ENCODE measurements around the gene PDIA2.
"Not testable (repeated sequence)": the region's sequence is repeated elsewhere in the genome, so short reads cannot be mapped to it uniquely, and the experiment has no call there.

Gene PDIA2

GRCh38 chr16:331181-331814 is 48.3 kb downstream of the PDIA2 start:
- not testable (repeated sequence) for DNase-seq (ENCODE audit: low spot score)

DNA sequence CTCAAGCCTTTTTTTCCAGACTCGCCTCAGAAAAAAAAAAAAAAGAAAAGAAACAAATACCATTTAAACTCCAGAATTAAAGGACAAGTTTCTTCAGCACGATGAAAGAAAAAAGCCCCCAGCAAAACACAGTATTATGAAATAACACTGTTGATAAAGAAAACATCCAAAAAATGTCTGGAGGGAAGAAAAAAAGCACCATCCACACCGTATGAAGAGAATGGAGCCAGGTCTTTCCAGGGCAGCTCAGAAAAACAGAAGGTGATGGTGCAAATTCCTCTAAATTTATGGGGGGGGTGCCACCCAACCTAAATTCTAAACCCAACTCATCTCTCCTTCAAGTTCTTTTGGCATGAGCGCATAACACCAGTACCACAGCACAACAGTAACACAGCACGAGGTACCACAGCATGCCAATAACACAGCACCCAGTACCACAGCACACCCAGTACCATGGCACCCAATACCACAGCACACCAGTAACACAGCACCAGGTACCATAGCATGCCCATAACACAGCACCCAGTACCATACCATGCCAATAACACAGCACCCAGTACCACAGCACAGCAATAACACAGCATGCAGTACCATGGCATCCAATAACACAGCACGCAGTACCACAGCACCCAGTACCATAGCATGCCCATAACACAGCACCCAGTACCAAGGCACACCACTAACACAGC is 50.6 kb downstream of the PDIA2 start:
- DNase-seq (ENCODE audit: low spot score) = no peak

DNA sequence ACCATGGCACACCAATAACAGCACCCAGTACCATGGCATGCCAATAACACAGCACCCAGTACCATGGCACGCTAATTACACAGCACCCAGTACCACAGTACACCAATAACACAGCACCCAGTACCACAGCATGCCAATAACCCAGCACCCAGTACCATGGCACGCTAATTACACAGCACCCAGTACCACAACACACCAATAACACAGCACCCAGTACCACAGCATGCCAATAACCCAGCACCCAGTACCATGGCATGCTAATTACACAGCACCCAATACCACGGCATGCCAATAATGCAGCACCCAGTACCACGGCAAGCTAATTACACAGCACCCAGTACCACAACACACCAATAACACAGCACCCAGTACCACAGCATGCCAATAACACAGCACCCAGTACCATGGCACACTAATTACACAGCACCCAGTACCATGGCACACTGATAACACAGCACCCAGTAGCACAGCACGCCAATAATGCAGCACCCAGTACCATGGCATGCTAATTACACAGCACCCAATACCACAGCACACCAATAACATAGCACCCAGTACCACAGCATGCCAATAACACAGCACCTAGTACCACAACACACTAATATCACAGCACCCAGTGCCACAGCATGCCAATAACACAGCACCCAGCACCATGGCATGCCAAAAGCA is 51.3 kb downstream of the PDIA2 start:
- DNase-seq (ENCODE audit: low spot score) = not testable (repeated sequence)

- not testable (repeated sequence) for DNase-seq (ENCODE audit: low spot score)
Observed at GRCh38 chr16:334861-335632, 52.1 kb downstream of the PDIA2 start.

DNA sequence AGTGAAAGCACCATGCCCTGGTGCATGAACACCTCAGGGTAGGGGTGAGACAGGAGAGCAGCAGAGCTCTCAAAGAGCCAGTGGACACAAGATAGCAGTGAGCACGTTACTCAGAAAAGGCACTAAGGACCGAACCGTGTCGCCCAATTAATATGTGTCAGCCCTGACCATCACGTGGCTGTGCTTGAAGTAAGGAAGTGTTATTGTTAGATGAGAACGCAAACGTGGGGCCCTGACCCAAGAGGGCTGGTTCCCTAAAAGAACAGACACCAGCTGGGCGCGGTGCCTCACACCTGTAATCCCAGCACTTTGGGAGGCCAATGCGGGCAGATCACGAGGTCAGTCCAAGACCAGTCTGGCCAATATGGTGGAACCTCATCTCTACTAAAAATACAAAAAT is 53.3 kb downstream of the PDIA2 start:
- DNase-seq (ENCODE audit: low spot score) = no peak

Data from iPS-NIHi11 (cell line).